ENCODE data around the gene AIFM2. TPM values are rescaled to one million over a fixed set of nuclear protein-coding genes. Genes with fewer than 3 reads are reported as not detected.
A peak's percentile ranks its signal among the peaks of the same experiment; 100 is the strongest.

The AIFM2 gene
- total and polyA plus RNA-seq, 8 donors: 6.0 to 17.5 (median 7.2) TPM

GRCh38 chr10:70146489-70147258, 14.0 kb upstream of the AIFM2 start, which contains the start of gene TYSND1:
TYSND1 (minus strand) TSS chr10:70146700; CDS start chr10:70146586, 114 bp downstream.
- peaks cover 14 to 24% of the 10 kb centered on the region in 2 donors for H3K4me1 ChIP-seq
- ATAC-seq (peak; percentile 95), DNase-seq (peak; percentile 94 to 99 (median 97))
- peak within 1 kb of the TSS; percentile 62 to 92 for H3K4me3 ChIP-seq
- peaks cover 0 to 40% of the 10 kb centered on the region in 2 donors for H3K36me3 ChIP-seq
- peak within 1 kb of the TSS; percentile 93 to 96 for H3K27ac ChIP-seq
- no peaks in the 10 kb centered on the region for H3K9me3 ChIP-seq
- TF ChIP-seq CTCF (IDR thresholded peaks at IDR 0.05): peak; percentile 52 to 63
- intact Hi-C loops (cut with DNase I): no loop called here
- H3K27me3 ChIP-seq: no peaks in the 10 kb centered on the region

- peak overlapping the region; percentile 62 to 92 for H3K4me3 ChIP-seq
- peak; percentile 76 for ATAC-seq
- H3K27ac ChIP-seq: peak overlapping the region; percentile 93 to 96
- H3K9me3 ChIP-seq: no peaks in the 10 kb centered on the region
- intact Hi-C loops (cut with DNase I): no loop called here
- no peaks in the 10 kb centered on the region for H3K27me3 ChIP-seq
- H3K36me3 ChIP-seq: peaks cover 0 to 32% of the 10 kb centered on the region in 2 donors
- peaks cover 14 to 24% of the 10 kb centered on the region in 2 donors for H3K4me1 ChIP-seq
- peak; percentile 70 to 94 (median 73) for DNase-seq
- TF ChIP-seq CTCF (IDR thresholded peaks at IDR 0.05): peak; percentile 52 to 58
These were observed 13.3 kb upstream of the AIFM2 start for GRCh38 chr10:70145666-70146488.

GRCh38 chr10:70145166-70145665, 12.6 kb upstream of the AIFM2 start:
- Histone ChIP-seq H3K27me3 (no peaks in the 10 kb centered on the region), H3K4me1 (peaks cover 14 to 24% of the 10 kb centered on the region in 2 donors), H3K27ac (peak overlapping the region; percentile 93 to 96), H3K36me3 (peaks cover 0 to 26% of the 10 kb centered on the region in 2 donors), H3K9me3 (no peaks in the 10 kb centered on the region), H3K4me3 (peak overlapping the region; percentile 62 to 92)
- ATAC-seq (no peak), DNase-seq (no peak)
- no peak for TF ChIP-seq CTCF (IDR thresholded peaks at IDR 0.05)
- intact Hi-C loops (cut with DNase I): no loop called here

GRCh38 chr10:70144372-70145110, 11.9 kb upstream of the AIFM2 start:
- no peak overlapping the region for H3K27ac ChIP-seq
- H3K36me3 ChIP-seq: peaks cover 0 to 22% of the 10 kb centered on the region in 2 donors
- intact Hi-C loops (cut with DNase I): no loop called here

More at GRCh38 chr10:70144372-70145110, 11.9 kb upstream of the AIFM2 start:
- TF ChIP-seq CTCF (IDR thresholded peaks at IDR 0.05): no peak
- DNase-seq (no peak), ATAC-seq (no peak)
- no peaks in the 10 kb centered on the region for H3K9me3 ChIP-seq
- H3K27me3 ChIP-seq: no peaks in the 10 kb centered on the region
- peaks cover 14 to 24% of the 10 kb centered on the region in 2 donors for H3K4me1 ChIP-seq
- peak overlapping the region in 1 of 2 donors; percentile 62 for H3K4me3 ChIP-seq

All from left lung (tissue), 10 donors.